Fibroblast of lung (primary cell): ENCODE results near the gene SUCO. TPM values are rescaled to one million over a fixed set of nuclear protein-coding genes. Genes with fewer than 3 reads are reported as not detected.

Experiments used
- DNase-seq, 2 donors: peaks; one replicate each; pipeline versions ENCODE4 v3.0.0 to v3.0.0-alpha.2; 2010; ENCODE audit warnings: low read depth in 2 of 2
- H2AFZ ChIP-seq: 2 replicates; pipeline ENCODE4 v1.5.1; 2012; ENCODE audit warnings: low read length, control low read depth, inconsistent platforms
- H3K27ac ChIP-seq: 2 replicates; pipeline ENCODE4 v1.5.1; 2011; ENCODE audit warnings: low read length, control low read depth; ENCODE audit not compliant: insufficient read depth
- H3K27me3 ChIP-seq: 2 replicates; pipeline ENCODE4 v1.5.1; 2011; ENCODE audit warnings: mild to moderate bottlenecking, low read length; ENCODE audit not compliant: control insufficient read depth, insufficient read depth
- H3K36me3 ChIP-seq: 2 replicates; pipeline ENCODE4 v1.5.1; 2011; ENCODE audit warnings: low read length; ENCODE audit not compliant: control insufficient read depth, insufficient read depth
- H3K4me1 ChIP-seq: 2 replicates; pipeline ENCODE4 v1.5.1; 2011; ENCODE audit warnings: low read length; ENCODE audit not compliant: control insufficient read depth, insufficient read depth; ENCODE audit errors: extremely low read depth
- H3K4me2 ChIP-seq: 2 replicates; pipeline ENCODE4 v1.5.1; 2011; ENCODE audit warnings: low read length, control low read depth; ENCODE audit not compliant: insufficient read depth; ENCODE audit errors: extremely low read depth
- H3K4me3 ChIP-seq, 4 experiments: fragments of 200-600 bp in 1 of 4; sonication (generic) in 1 of 4; replicated peaks in 1 of 4; 2 replicates each; pipeline ENCODE4 v1.5.1; 2011 to 2016; ENCODE audit warnings: low read length in 4 of 4, low read depth in 3 of 4, mild to moderate bottlenecking in 3 of 4, control low read depth in 2 of 4, inconsistent platforms in 1 of 4, mixed read lengths in 1 of 4; ENCODE audit not compliant: insufficient read depth in 1 of 4; ENCODE audit errors: control extremely low read depth in 1 of 4
- H3K79me2 ChIP-seq: 2 replicates; pipeline ENCODE4 v1.5.1; 2012; ENCODE audit warnings: mild to moderate bottlenecking, low read length, inconsistent platforms; ENCODE audit not compliant: control insufficient read depth, insufficient read depth
- H3K9ac ChIP-seq: 2 replicates; pipeline ENCODE4 v1.5.1; 2011; ENCODE audit warnings: mild to moderate bottlenecking, low read length, control low read depth; ENCODE audit not compliant: insufficient read depth
- H3K9me3 ChIP-seq: 2 replicates; pipeline ENCODE4 v1.5.1; 2012; ENCODE audit warnings: low read depth, low read length; ENCODE audit not compliant: control insufficient read depth, insufficient read depth
- H4K20me1 ChIP-seq: 2 replicates; pipeline ENCODE4 v1.5.1; 2011; ENCODE audit warnings: low read length; ENCODE audit not compliant: control insufficient read depth, insufficient read depth; ENCODE audit errors: extremely low read depth
- EZH2 ChIP-seq: IDR thresholded peaks from 2 replicates; pipeline ENCODE4 v1.5.1; 2012; ENCODE audit warnings: low read length, control low read depth, mild to moderate bottlenecking; ENCODE audit errors: missing control alignments
- polyA plus RNA-seq, 2 donors: library from polyadenylated mRNA; depleted of rRNA in 1 of 2; stranded (reverse) in 1 of 2; unstranded in 1 of 2; fragments of >200 nt; gene quantifications; 2 replicates each; pipeline ENCODE4 v1.2.1, GENCODE V29; 2011 to 2012; ENCODE audit warnings: missing spikeins in 1 of 2
- total RNA-seq: library from RNA; depleted of rRNA; stranded (reverse); fragments of >200 nt; gene quantifications from 2 replicates; pipeline ENCODE4 v1.2.1, GENCODE V29; 2014
- TF ChIP-seq, protein P1 (sequence below), 2 donors: IDR thresholded peaks in 1 of 2; conservative IDR thresholded peaks in 1 of 2; 1 replicate in 1 of 2; 2 replicates in 1 of 2; pipeline ENCODE4 v1.5.1; 2011 to 2012; ENCODE audit warnings: low read length in 2 of 2, control low read depth in 1 of 2, inconsistent platforms in 1 of 2, low read depth in 1 of 2, mild to moderate bottlenecking in 1 of 2

SUCO gene
- total and polyA plus RNA-seq, 2 donors (not counting 1 experiment from before 2014, with no cell fraction given): 20.4 to 25.8 TPM

DNA sequence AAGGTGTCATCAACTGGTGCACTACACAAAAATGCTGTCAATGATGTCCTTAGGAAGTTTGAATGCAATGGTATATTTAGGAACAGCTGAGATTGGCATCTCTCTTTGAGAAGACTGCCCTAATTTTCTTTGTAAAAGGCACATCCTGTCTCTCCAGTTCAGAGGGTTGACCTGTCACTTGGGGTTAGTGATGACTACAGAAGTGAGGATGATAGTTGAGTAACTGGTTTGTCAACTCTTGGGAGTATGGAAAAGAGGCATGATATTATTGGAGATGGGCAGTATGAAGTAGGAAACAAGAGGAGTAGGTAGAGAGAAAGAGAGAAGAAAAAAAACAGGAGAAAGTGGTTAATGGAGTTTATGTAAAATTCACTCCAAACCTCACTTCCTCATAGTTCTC lies 48.7 kb upstream of the SUCO start:
- Histone ChIP-seq H3K4me3 (no peak overlapping the region), H3K79me2 (no peaks in the 10 kb centered on the region), H3K27me3 (peaks cover 3% of the 10 kb centered on the region), H3K36me3 (no peaks in the 10 kb centered on the region), H3K4me2 (no peak overlapping the region), H3K4me1 (no peaks in the 10 kb centered on the region), H3K27ac (no peak overlapping the region), H4K20me1 (no peaks in the 10 kb centered on the region), H3K9me3 (no peaks in the 10 kb centered on the region), H3K9ac (no peak overlapping the region), H2AFZ (no peak overlapping the region)
- TF ChIP-seq, protein P1, sequence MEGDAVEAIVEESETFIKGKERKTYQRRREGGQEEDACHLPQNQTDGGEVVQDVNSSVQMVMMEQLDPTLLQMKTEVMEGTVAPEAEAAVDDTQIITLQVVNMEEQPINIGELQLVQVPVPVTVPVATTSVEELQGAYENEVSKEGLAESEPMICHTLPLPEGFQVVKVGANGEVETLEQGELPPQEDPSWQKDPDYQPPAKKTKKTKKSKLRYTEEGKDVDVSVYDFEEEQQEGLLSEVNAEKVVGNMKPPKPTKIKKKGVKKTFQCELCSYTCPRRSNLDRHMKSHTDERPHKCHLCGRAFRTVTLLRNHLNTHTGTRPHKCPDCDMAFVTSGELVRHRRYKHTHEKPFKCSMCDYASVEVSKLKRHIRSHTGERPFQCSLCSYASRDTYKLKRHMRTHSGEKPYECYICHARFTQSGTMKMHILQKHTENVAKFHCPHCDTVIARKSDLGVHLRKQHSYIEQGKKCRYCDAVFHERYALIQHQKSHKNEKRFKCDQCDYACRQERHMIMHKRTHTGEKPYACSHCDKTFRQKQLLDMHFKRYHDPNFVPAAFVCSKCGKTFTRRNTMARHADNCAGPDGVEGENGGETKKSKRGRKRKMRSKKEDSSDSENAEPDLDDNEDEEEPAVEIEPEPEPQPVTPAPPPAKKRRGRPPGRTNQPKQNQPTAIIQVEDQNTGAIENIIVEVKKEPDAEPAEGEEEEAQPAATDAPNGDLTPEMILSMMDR (conservative IDR thresholded peaks at IDR 0.05 in 1 of 2, IDR thresholded peaks at IDR 0.05 in 1 of 2; ENCODE audit: low read depth in 1 of 2, low read length in 2 of 2): no peak
- TF ChIP-seq EZH2: no peak
- no peak for DNase-seq

DNA sequence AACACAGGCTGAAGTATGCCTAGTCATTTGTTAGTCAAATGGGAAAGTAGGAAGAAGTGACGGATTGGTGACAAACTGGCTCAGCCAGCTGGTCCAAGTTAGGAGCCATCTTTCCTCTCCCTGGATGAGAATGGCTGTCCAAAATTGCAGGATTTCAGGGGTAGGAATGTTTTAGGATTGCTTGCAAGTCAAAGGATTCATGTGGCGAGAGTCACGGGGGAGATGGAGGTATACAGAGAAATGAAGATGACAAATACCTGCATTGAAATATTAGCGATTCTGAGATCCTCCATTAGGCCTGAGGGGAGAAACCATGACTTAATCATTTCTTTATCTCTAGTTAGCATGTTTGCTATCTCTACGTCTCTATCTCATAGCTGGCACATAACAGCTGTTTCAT lies 47.3 kb upstream of the SUCO start:
- Histone ChIP-seq H3K4me1 (no peaks in the 10 kb centered on the region), H3K27me3 (peaks cover 3% of the 10 kb centered on the region), H3K79me2 (no peaks in the 10 kb centered on the region), H3K4me3 (no peak overlapping the region), H3K36me3 (no peaks in the 10 kb centered on the region), H4K20me1 (no peaks in the 10 kb centered on the region), H2AFZ (no peak overlapping the region), H3K27ac (no peak overlapping the region), H3K9me3 (no peaks in the 10 kb centered on the region), H3K9ac (no peak overlapping the region), H3K4me2 (no peak overlapping the region)
- TF ChIP-seq, protein P1 (conservative IDR thresholded peaks at IDR 0.05 in 1 of 2, IDR thresholded peaks at IDR 0.05 in 1 of 2; ENCODE audit: low read depth in 1 of 2, low read length in 2 of 2): no peak
- no peak for TF ChIP-seq EZH2
- no peak for DNase-seq

DNA sequence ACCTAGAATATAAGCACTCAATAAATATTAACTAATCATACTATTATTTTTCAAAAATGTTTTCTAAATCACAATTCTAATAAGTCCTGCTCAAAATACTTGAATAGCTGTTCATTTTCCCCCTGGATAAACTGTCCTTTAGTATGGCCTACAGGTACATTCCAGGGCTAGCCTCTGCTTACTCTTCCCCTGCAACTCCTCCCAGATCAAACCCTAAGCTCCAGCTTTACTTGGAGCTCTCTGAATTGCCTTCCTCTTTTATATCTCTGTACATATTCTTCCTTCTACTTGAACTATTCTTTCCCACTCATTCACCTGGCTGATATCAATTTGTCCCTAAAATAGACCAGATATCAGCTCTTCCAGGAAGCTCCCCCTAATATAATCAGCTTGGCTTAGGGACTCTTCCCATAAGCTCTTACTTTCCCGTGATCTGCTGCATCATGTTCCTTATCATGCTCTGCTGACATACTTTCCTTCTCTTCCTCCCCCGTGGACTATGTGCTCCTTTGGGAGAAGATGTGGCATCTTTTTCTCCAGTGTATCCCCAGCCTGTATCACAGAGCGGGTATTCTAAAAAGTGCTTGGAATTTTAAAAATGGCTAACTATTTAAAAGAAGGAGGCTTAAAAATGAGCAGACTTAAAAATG lies 46.0 kb upstream of the SUCO start:
- Histone ChIP-seq H3K27ac (no peak overlapping the region), H3K4me2 (no peak overlapping the region), H3K4me3 (no peak overlapping the region), H4K20me1 (no peaks in the 10 kb centered on the region), H3K4me1 (no peaks in the 10 kb centered on the region), H3K27me3 (peaks cover 4% of the 10 kb centered on the region), H3K36me3 (no peaks in the 10 kb centered on the region), H3K9me3 (no peaks in the 10 kb centered on the region), H2AFZ (no peak overlapping the region), H3K9ac (no peak overlapping the region), H3K79me2 (no peaks in the 10 kb centered on the region)
- TF ChIP-seq, protein P1 (conservative IDR thresholded peaks at IDR 0.05 in 1 of 2, IDR thresholded peaks at IDR 0.05 in 1 of 2; ENCODE audit: low read depth in 1 of 2, low read length in 2 of 2): no peak
- no peak for TF ChIP-seq EZH2
- DNase-seq: no peak
